K562 (cell line): ENCODE results near the gene FBXO46. TPM values are rescaled to one million over a fixed set of nuclear protein-coding genes. Genes with fewer than 3 reads are reported as not detected.

Source experiments
- DIDO1 ChIP-seq: fragments of 450-650 bp; IDR thresholded peaks from 2 replicates; pipeline ENCODE4 v1.6.1; 2016; ENCODE audit warnings: low read depth, missing biosample characterization, missing genetic modification characterization
- GABPB1 ChIP-seq: sonication (generic); formaldehyde crosslinking; IDR thresholded peaks from 2 replicates; pipeline ENCODE4 v1.8.0; 2022; ENCODE audit warnings: mild to moderate bottlenecking, missing genetic modification reagents
- HCFC1 ChIP-seq: IDR thresholded peaks from 2 replicates; pipeline ENCODE4 v1.6.1; 2012; ENCODE audit warnings: low read depth, low read length, improper control_type of control experiment
- HDAC2 ChIP-seq: fragments of 450-650 bp; IDR thresholded peaks from 2 replicates; pipeline ENCODE4 v1.6.1; 2016; ENCODE audit warnings: mild to moderate bottlenecking
- KLF1 ChIP-seq: fragments of 450-650 bp; IDR thresholded peaks from 2 replicates; pipeline ENCODE4 v1.6.1; 2016; ENCODE audit warnings: missing genetic modification characterization, missing compliant biosample characterization
- MYC ChIP-seq, 2 experiments: fragments of 250-450 bp in 1 of 2; sonication (Bioruptor Pico) in 1 of 2; IDR thresholded peaks; 2 replicates each; pipeline versions ENCODE4 v1.5.1 to v1.6.1; 2012 to 2021; ENCODE audit warnings: low read depth in 2 of 2, borderline replicate concordance in 1 of 2, improper control_type of control experiment in 1 of 2, low read length in 1 of 2, mild to moderate bottlenecking in 1 of 2, moderate library complexity in 1 of 2
- NCOA2 ChIP-seq, 2 experiments: fragments of 450-650 bp; IDR thresholded peaks; 2 replicates each; pipeline ENCODE4 v1.6.1; 2018; ENCODE audit warnings: mild to moderate bottlenecking in 2 of 2, moderate library complexity in 1 of 2; ENCODE audit not compliant: partially characterized antibody in 2 of 2
- NFRKB ChIP-seq: fragments of 450-650 bp; IDR thresholded peaks from 2 replicates; pipeline ENCODE4 v1.6.1; 2016; ENCODE audit warnings: low read depth
- NR3C1 ChIP-seq: sonication (generic); formaldehyde crosslinking; IDR thresholded peaks from 2 replicates; pipeline ENCODE4 v1.8.1; 2022; ENCODE audit warnings: missing genetic modification reagents
- RCOR1 ChIP-seq, 2 experiments: IDR thresholded peaks; 2 replicates each; pipeline ENCODE4 v1.6.1; 2012; ENCODE audit warnings: low read depth in 2 of 2, low read length in 2 of 2, borderline replicate concordance in 1 of 2, improper control_type of control experiment in 1 of 2
- RFX1 ChIP-seq: fragments of 450-650 bp; IDR thresholded peaks from 2 replicates; pipeline ENCODE4 v1.6.1; 2016; ENCODE audit warnings: mild to moderate bottlenecking, moderate library complexity
- TAF7 ChIP-seq: fragments of 450-650 bp; IDR thresholded peaks from 2 replicates; pipeline ENCODE4 v1.6.1; 2016; ENCODE audit warnings: missing genetic modification characterization, missing compliant biosample characterization
- TAF9B ChIP-seq: fragments of 450-650 bp; IDR thresholded peaks from 2 replicates; pipeline ENCODE4 v1.6.1; 2018; ENCODE audit warnings: mild to moderate bottlenecking; ENCODE audit not compliant: partially characterized antibody
- UBTF ChIP-seq, 2 experiments: IDR thresholded peaks; 2 replicates each; pipeline ENCODE4 v1.6.1; 2012; ENCODE audit warnings: improper control_type of control experiment in 2 of 2, low read depth in 2 of 2, low read length in 2 of 2, borderline replicate concordance in 1 of 2
- ZNF12 ChIP-seq: sonication (generic); formaldehyde crosslinking; IDR thresholded peaks from 2 replicates; pipeline ENCODE4 v1.4.0; 2020; ENCODE audit warnings: mild to moderate bottlenecking, missing genetic modification reagents
- ZNF408 ChIP-seq: fragments of 250-450 bp; sonication (Bioruptor Pico); IDR thresholded peaks from 2 replicates; pipeline ENCODE4 v1.4.0; 2020; ENCODE audit warnings: low read depth, mild to moderate bottlenecking, moderate library complexity
- ZNF511 ChIP-seq: sonication (generic); formaldehyde crosslinking; IDR thresholded peaks from 2 replicates; pipeline ENCODE4 v1.8.0; 2022; ENCODE audit warnings: mild to moderate bottlenecking, missing genetic modification reagents
- polyA plus RNA-seq, 8 experiments: library from polyadenylated mRNA; depleted of rRNA in 4 of 8; stranded (reverse) in 5 of 8; unstranded in 3 of 8; fragments of >200 nt; fragmentation: Nextera tagmentation in 2 of 8; fragmentation: Illumina TruSeq in 1 of 8; extraction: Ambion mirVana in 2 of 8; extraction: Trizol in 1 of 8; gene quantifications; 2 replicates each; pipeline versions ENCODE4 v1.2.1 to v1.2.3, GENCODE V29; 2011 to 2014; ENCODE audit warnings: inconsistent platforms in 1 of 8, missing spikeins in 1 of 8
- total RNA-seq, 7 experiments: library from RNA; depleted of rRNA in 6 of 7; stranded (reverse); fragments of >200 nt in 6 of 7; fragmentation: Illumina TruSeq in 2 of 7; extraction: Trizol in 2 of 7; gene quantifications; 2 replicates each; pipeline versions ENCODE4 v1.2.1 to v1.2.3, GENCODE V29; 2011 to 2021; ENCODE audit warnings: low replicate concordance in 1 of 7
- TF ChIP-seq, protein P1 (sequence below), 2 experiments: IDR thresholded peaks; 2 replicates each; pipeline ENCODE4 v1.6.1; 2011; ENCODE audit warnings: borderline replicate concordance in 1 of 2, control low read depth in 1 of 2, low read depth in 1 of 2, low read length in 1 of 2, mild to moderate bottlenecking in 1 of 2, mixed read lengths in 1 of 2, moderate library complexity in 1 of 2; ENCODE audit not compliant: insufficient read depth in 1 of 2, insufficient read length in 1 of 2, poor library complexity in 1 of 2, severe bottlenecking in 1 of 2; ENCODE audit errors: extremely low read depth in 1 of 2
- TF ChIP-seq, protein P2 (sequence below): fragments of 450-650 bp; IDR thresholded peaks from 2 replicates; pipeline ENCODE4 v1.6.1; 2014; ENCODE audit warnings: low read depth, mild to moderate bottlenecking, moderate library complexity, borderline replicate concordance

FBXO46 gene
- total and polyA plus RNA-seq, 9 of the 15 experiments (the other 6 are each of a cell fraction or from before 2014, with no cell fraction given) = 1.5 to 36.1 (median 7.3) TPM

DNA sequence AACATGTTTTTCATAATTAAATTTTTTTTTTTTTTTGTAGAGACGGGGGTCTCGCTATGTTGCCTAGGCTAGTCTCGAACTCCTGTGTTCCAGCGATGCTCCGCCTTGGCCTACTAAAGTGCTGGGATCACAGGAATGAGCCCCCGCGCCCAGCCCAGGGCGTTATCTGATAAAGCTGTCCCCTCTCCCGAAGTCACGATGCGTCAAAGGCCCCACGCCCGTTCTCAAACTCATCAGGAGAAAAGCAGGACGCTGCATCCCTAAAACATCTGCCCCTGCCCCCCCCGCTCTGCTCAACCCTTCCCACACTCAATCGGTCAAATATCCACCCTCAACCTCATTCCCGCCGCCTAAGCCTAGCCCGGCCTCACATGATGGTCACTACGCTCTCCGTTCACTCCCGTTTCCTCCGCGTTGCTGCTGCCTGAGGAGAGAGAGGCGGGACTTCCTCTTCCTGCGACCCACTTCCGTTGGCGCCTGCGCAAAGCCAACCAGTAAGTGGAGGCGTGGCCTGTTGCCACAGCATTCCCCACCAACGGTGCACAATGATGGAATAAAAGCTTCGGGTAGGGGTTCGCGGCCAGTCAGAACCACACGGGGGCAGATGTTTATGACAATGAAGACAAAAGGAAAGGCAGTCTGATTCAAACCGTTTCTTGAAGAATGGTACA lies 39.0 kb downstream of the FBXO46 start, which contains the start of gene SNRPD2 (continued):
- TF ChIP-seq UBTF (IDR thresholded peaks at IDR 0.05; ENCODE audit: borderline replicate concordance in 1 of 2, low read depth in 2 of 2, low read length in 2 of 2) (peak in 1 of 2 experiments; percentile 61; a peak in 1 of 4 replicates), KLF1 (tag) (peak; percentile 53; the same call in 1 of the 2 replicates), ZNF408 (CRISPR knock-in tag) (no peak), ZNF12 (no peak; the same call in 1 of the 2 replicates), MYC (IDR thresholded peaks at IDR 0.05; ENCODE audit: low read depth, low read length) (peak; percentile 92), MYC (CRISPR knock-in tag; IDR thresholded peaks at IDR 0.05; ENCODE audit: borderline replicate concordance, low read depth) (peak; percentile 80), HCFC1 (peak; percentile 63), NCOA2 (IDR thresholded peaks at IDR 0.05; ENCODE audit: partially characterized antibody in 2 of 2) (no peak), NR3C1 (no peak), TAF7 (tag) (peak; percentile 53; the same call in 1 of the 2 replicates), RFX1 (peak; percentile 90), DIDO1 (tag) (no peak; the same call in 1 of the 2 replicates), NFRKB (peak; percentile 89), ZNF511 (CRISPR knock-in tag) (no peak), HDAC2 (peak; percentile 83; the same call in 1 of the 2 replicates), GABPB1 (CRISPR knock-in tag) (peak; percentile 93), RCOR1 (IDR thresholded peaks at IDR 0.05; ENCODE audit: borderline replicate concordance in 1 of 2, low read depth in 2 of 2, low read length in 2 of 2) (0 out of 4 replicates have a peak, but pooled peaks of 1 of the 2 experiments have one; percentile 37), TAF9B (peak; percentile 93)
- TF ChIP-seq, protein P1, sequence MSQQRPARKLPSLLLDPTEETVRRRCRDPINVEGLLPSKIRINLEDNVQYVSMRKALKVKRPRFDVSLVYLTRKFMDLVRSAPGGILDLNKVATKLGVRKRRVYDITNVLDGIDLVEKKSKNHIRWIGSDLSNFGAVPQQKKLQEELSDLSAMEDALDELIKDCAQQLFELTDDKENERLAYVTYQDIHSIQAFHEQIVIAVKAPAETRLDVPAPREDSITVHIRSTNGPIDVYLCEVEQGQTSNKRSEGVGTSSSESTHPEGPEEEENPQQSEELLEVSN (IDR thresholded peaks at IDR 0.05; ENCODE audit: borderline replicate concordance in 1 of 2, extremely low read depth in 1 of 2, insufficient read depth in 1 of 2, insufficient read length in 1 of 2, low read depth in 1 of 2, low read length in 1 of 2, poor library complexity in 1 of 2, severe bottlenecking in 1 of 2) = peak; percentile 54 to 62
- TF ChIP-seq, protein P2, sequence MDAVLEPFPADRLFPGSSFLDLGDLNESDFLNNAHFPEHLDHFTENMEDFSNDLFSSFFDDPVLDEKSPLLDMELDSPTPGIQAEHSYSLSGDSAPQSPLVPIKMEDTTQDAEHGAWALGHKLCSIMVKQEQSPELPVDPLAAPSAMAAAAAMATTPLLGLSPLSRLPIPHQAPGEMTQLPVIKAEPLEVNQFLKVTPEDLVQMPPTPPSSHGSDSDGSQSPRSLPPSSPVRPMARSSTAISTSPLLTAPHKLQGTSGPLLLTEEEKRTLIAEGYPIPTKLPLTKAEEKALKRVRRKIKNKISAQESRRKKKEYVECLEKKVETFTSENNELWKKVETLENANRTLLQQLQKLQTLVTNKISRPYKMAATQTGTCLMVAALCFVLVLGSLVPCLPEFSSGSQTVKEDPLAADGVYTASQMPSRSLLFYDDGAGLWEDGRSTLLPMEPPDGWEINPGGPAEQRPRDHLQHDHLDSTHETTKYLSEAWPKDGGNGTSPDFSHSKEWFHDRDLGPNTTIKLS = 0 out of 2 replicates have a peak, but pooled peaks have one; percentile 56
